GM12892 (cell line): ENCODE measurements around the gene NUP210L.

ENCODE experiments used
- POLR2A ChIP-seq: IDR thresholded peaks from 2 replicates; pipeline ENCODE4 v1.6.1; 2011; ENCODE audit warnings: low read depth, low read length, control low read depth
- POLR2AphosphoS5 ChIP-seq: IDR thresholded peaks from 2 replicates; pipeline ENCODE4 v1.6.1; 2011; ENCODE audit warnings: low read depth, low read length, control low read depth
- TAF1 ChIP-seq: IDR thresholded peaks from 2 replicates; pipeline ENCODE4 v1.6.1; 2011; ENCODE audit warnings: low read depth, mild to moderate bottlenecking, control low read depth, low read length, borderline replicate concordance

- peak; percentile 10; the same call in 1 of the 2 replicates for TF ChIP-seq POLR2A
- no peak for TF ChIP-seq POLR2AphosphoS5
- no peak for TF ChIP-seq TAF1
Measured at GRCh38 chr1:153968000-153968363, 186.9 kb downstream of the NUP210L start.
